Prostate gland (tissue), 2 donors: Measurements from ENCODE around the gene UCK2.

Source experiments
- POLR2A ChIP-seq: fragments of 450-650 bp; IDR thresholded peaks from one replicate; pipeline ENCODE4 v1.6.1; 2016; ENCODE audit warnings: antibody characterized with exemption, mild to moderate bottlenecking
- TF ChIP-seq, protein P1 (sequence below), 4 experiments: fragments of 200-600 bp in 2 of 4; fragments of 450-650 bp in 2 of 4; sonication (generic) in 2 of 4; IDR thresholded peaks; 1 replicate in 3 of 4; 2 replicates in 1 of 4; pipeline ENCODE4 v1.5.1; 2016 to 2019; ENCODE audit warnings: antibody characterized with exemption in 4 of 4, mild to moderate bottlenecking in 2 of 4, moderate library complexity in 2 of 4

DNA sequence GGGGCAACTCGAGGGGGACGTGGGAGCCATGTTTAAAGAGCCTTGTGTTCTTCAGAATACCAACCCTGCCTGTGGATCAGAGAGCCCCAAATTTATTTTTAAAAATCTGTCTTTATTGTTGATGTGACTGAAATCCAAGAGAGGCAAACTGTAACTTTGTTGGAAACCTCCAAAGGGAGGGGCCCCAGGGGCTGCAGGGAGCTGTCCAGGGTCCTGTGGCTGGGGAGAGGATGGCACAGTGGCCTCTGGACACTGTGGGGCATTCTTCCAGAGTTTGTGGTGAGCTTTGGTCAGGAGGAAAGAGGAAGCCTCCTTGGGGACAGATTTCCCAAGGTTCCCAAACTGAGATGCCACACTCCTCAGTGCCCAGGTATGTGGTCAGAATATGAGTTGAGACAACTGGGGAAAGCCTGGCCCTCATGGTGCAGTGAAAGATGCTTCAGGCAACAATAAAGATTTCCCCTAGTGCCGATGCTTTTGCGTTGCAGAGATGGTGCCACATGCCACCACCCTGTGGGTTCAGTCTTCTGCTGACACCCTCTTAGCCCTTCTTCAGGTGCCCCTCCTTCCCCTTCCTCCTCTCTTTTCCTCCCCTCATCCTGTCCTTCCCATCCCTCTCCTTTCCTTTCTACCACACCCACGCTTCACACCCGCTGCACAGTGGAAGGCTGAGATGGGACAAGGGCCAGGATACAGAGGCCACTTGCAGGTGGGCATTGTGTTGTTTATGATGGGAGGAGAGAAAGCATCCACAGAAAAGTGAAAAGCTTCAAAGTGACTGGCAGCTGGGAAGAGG lies 122.1 kb downstream of the UCK2 start:
- TF ChIP-seq, protein P1, sequence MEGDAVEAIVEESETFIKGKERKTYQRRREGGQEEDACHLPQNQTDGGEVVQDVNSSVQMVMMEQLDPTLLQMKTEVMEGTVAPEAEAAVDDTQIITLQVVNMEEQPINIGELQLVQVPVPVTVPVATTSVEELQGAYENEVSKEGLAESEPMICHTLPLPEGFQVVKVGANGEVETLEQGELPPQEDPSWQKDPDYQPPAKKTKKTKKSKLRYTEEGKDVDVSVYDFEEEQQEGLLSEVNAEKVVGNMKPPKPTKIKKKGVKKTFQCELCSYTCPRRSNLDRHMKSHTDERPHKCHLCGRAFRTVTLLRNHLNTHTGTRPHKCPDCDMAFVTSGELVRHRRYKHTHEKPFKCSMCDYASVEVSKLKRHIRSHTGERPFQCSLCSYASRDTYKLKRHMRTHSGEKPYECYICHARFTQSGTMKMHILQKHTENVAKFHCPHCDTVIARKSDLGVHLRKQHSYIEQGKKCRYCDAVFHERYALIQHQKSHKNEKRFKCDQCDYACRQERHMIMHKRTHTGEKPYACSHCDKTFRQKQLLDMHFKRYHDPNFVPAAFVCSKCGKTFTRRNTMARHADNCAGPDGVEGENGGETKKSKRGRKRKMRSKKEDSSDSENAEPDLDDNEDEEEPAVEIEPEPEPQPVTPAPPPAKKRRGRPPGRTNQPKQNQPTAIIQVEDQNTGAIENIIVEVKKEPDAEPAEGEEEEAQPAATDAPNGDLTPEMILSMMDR (IDR thresholded peaks at IDR 0.05) = no peak
- no peak for TF ChIP-seq POLR2A
